NB4 (cell line): ENCODE results near the gene STARD3NL.

ENCODE experiments used
- POLR2A ChIP-seq: IDR thresholded peaks from 2 replicates; pipeline ENCODE4 v1.6.1; 2011; ENCODE audit warnings: mild to moderate bottlenecking; ENCODE audit not compliant: insufficient read length; ENCODE audit errors: extremely low read depth
- TF ChIP-seq, protein P1 (sequence below): IDR thresholded peaks from one replicate; pipeline ENCODE4 v1.5.1; 2012; ENCODE audit warnings: low read depth, low read length
- TF ChIP-seq, protein P2 (sequence below): IDR thresholded peaks from 2 replicates; pipeline ENCODE4 v1.6.1; 2011; ENCODE audit warnings: low read depth, low read length

DNA sequence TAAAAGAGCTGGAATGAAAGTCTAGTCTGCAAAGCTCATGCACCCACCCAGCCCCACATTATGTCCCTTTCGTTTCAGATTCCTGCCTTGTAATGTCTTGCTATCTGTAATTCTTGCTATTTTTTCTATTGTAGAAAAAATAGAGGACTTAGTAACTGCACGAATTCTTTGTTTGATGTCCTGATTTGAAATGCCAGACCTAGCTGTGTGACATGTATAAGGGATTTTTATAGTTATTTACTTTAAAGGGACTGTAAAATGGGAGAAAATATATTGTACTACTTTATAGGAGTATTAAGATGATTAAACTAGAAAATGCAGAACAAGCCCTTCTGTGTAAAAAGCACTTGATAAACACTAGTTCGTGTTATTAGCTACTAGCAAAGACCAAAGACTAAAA is 63.0 kb downstream of the STARD3NL start:
- TF ChIP-seq, protein P1, sequence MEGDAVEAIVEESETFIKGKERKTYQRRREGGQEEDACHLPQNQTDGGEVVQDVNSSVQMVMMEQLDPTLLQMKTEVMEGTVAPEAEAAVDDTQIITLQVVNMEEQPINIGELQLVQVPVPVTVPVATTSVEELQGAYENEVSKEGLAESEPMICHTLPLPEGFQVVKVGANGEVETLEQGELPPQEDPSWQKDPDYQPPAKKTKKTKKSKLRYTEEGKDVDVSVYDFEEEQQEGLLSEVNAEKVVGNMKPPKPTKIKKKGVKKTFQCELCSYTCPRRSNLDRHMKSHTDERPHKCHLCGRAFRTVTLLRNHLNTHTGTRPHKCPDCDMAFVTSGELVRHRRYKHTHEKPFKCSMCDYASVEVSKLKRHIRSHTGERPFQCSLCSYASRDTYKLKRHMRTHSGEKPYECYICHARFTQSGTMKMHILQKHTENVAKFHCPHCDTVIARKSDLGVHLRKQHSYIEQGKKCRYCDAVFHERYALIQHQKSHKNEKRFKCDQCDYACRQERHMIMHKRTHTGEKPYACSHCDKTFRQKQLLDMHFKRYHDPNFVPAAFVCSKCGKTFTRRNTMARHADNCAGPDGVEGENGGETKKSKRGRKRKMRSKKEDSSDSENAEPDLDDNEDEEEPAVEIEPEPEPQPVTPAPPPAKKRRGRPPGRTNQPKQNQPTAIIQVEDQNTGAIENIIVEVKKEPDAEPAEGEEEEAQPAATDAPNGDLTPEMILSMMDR = no peak
- TF ChIP-seq, protein P2, sequence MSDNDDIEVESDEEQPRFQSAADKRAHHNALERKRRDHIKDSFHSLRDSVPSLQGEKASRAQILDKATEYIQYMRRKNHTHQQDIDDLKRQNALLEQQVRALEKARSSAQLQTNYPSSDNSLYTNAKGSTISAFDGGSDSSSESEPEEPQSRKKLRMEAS = no peak
- no peak for TF ChIP-seq POLR2A
